Measurements from ENCODE around the gene DNM3.
A peak's percentile ranks its signal among the peaks of the same experiment; 100 is the strongest.

Gene DNM3

DNA sequence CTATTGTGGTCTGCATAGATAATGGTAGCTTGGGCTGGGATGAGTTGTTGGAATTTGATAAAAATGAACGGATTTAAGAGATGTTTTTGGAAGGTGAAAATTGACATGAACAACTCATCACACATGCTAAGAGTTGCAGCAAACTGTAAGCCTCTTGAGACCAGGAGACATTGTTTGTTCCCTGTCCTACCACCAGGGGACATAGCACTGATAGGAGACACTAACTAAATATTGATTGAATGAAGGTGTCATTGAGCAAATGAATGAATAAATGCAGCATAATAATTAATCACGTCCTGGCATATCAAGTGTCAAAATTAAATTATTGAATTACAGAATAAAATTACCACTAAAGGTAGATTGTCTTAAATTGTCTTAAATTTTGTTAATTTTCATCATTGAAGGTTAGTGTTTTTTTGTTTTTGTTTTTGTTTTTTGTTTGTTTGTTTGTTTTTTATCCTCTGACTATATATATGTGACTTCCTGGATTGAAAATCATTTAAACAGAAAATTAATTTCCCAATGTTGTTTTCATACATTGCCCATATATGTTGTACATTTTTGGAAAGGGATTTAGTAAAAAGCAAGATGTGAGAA, 293.9 kb downstream of the DNM3 start:
- Histone ChIP-seq H3K4me2 (ENCODE audit: low read length) (no peak overlapping the region), H3K9me3 (ENCODE audit: control insufficient read depth, insufficient read depth, low read length) (no peaks in the 10 kb centered on the region), H3K9me2 (replicated peaks; ENCODE audit: control insufficient read depth, low read length) (no peaks in the 10 kb centered on the region), H3F3A (ENCODE audit: control insufficient read depth, insufficient read depth) (no peaks in the 10 kb centered on the region), H3K4me1 (ENCODE audit: control insufficient read depth, low read length) (no peaks in the 10 kb centered on the region), H3K36me3 (ENCODE audit: control insufficient read depth, low read length) (no peaks in the 10 kb centered on the region), H3K27ac (ENCODE audit: low read depth, low read length) (no peak overlapping the region), H3K27me3 (ENCODE audit: control insufficient read depth, low read length) (no peaks in the 10 kb centered on the region), H3K4me3 (ENCODE audit: low read length) (no peak overlapping the region), H4K20me1 (ENCODE audit: control insufficient read depth, insufficient read depth, low read depth, low read length) (no peaks in the 10 kb centered on the region), H3K79me2 (ENCODE audit: control insufficient read depth, low read length) (no peaks in the 10 kb centered on the region)
- TF ChIP-seq, protein P1, sequence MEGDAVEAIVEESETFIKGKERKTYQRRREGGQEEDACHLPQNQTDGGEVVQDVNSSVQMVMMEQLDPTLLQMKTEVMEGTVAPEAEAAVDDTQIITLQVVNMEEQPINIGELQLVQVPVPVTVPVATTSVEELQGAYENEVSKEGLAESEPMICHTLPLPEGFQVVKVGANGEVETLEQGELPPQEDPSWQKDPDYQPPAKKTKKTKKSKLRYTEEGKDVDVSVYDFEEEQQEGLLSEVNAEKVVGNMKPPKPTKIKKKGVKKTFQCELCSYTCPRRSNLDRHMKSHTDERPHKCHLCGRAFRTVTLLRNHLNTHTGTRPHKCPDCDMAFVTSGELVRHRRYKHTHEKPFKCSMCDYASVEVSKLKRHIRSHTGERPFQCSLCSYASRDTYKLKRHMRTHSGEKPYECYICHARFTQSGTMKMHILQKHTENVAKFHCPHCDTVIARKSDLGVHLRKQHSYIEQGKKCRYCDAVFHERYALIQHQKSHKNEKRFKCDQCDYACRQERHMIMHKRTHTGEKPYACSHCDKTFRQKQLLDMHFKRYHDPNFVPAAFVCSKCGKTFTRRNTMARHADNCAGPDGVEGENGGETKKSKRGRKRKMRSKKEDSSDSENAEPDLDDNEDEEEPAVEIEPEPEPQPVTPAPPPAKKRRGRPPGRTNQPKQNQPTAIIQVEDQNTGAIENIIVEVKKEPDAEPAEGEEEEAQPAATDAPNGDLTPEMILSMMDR (IDR thresholded peaks at IDR 0.05; ENCODE audit: low read depth, low read length, poor library complexity, severe bottlenecking) = peak; percentile 62
- TF ChIP-seq EZH2phosphoT487 (IDR thresholded peaks at IDR 0.05; ENCODE audit: borderline replicate concordance, low read length) = no peak

DNA sequence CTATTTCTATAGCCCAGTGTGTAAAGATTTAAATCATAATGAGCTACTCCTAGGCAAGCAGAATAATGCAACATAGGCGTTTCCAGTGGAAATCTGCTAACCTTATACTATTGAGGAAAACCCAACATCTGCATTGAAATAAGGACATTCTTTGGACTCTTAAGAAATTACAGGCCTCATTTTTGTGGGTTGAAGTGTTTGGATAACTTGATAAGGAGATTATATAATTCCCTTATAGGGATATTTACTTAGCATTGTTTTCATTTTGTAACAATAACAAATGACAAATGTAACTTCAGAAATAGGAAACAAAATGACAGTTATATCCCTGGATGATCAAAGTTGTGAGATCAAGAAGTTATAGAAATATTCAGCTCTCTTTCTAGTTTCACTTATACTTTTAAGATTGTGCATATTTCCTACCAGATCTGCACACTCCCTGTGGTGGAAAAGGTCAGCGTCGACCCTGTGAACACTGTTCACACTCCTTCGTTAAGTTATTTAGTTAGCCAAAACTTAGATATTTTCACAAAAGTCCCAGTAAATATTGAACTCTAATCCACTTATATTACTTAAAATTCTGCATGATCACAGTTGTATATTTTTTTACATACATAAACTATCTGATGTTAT, 294.8 kb downstream of the DNM3 start:
- Histone ChIP-seq H3K4me1 (ENCODE audit: control insufficient read depth, low read length) (no peaks in the 10 kb centered on the region), H3K27me3 (ENCODE audit: control insufficient read depth, low read length) (no peaks in the 10 kb centered on the region), H3K9me3 (ENCODE audit: control insufficient read depth, insufficient read depth, low read length) (no peaks in the 10 kb centered on the region), H4K20me1 (ENCODE audit: control insufficient read depth, insufficient read depth, low read depth, low read length) (no peaks in the 10 kb centered on the region), H3F3A (ENCODE audit: control insufficient read depth, insufficient read depth) (no peaks in the 10 kb centered on the region), H3K36me3 (ENCODE audit: control insufficient read depth, low read length) (no peaks in the 10 kb centered on the region), H3K79me2 (ENCODE audit: control insufficient read depth, low read length) (no peaks in the 10 kb centered on the region), H3K9me2 (replicated peaks; ENCODE audit: control insufficient read depth, low read length) (no peaks in the 10 kb centered on the region), H3K4me2 (ENCODE audit: low read length) (no peak overlapping the region), H3K27ac (ENCODE audit: low read depth, low read length) (no peak overlapping the region), H3K4me3 (ENCODE audit: low read length) (no peak overlapping the region)
- TF ChIP-seq, protein P1 (IDR thresholded peaks at IDR 0.05; ENCODE audit: low read depth, low read length, poor library complexity, severe bottlenecking) = no peak
- TF ChIP-seq EZH2phosphoT487 (IDR thresholded peaks at IDR 0.05; ENCODE audit: borderline replicate concordance, low read length) = no peak

DNA sequence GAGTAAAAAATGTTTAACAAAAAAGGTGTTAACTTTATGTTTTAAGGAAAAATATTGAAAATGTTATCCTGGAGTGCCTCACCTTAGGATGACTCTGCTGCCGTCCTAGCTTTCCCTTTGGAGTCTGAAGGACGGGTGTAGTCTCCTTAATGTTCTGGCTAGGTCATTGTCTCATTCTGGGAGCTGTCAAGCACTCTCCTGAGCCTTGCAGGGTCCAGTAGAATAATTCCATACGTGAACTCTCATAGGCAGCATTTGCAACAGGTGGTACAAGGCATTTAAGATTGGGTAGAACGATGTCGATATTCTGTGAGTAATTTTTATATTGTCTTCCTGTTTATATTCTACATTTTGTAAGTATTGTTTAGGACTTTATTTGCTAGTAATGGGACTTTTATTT, 295.6 kb downstream of the DNM3 start:
- Histone ChIP-seq H3K4me1 (ENCODE audit: control insufficient read depth, low read length) (no peaks in the 10 kb centered on the region), H3K4me3 (ENCODE audit: low read length) (no peak overlapping the region), H3F3A (ENCODE audit: control insufficient read depth, insufficient read depth) (no peaks in the 10 kb centered on the region), H3K9me3 (ENCODE audit: control insufficient read depth, insufficient read depth, low read length) (no peaks in the 10 kb centered on the region), H3K9me2 (replicated peaks; ENCODE audit: control insufficient read depth, low read length) (no peaks in the 10 kb centered on the region), H4K20me1 (ENCODE audit: control insufficient read depth, insufficient read depth, low read depth, low read length) (no peaks in the 10 kb centered on the region), H3K79me2 (ENCODE audit: control insufficient read depth, low read length) (no peaks in the 10 kb centered on the region), H3K27me3 (ENCODE audit: control insufficient read depth, low read length) (no peaks in the 10 kb centered on the region), H3K27ac (ENCODE audit: low read depth, low read length) (no peak overlapping the region), H3K36me3 (ENCODE audit: control insufficient read depth, low read length) (no peaks in the 10 kb centered on the region), H3K4me2 (ENCODE audit: low read length) (no peak overlapping the region)
- TF ChIP-seq, protein P1 (IDR thresholded peaks at IDR 0.05; ENCODE audit: low read depth, low read length, poor library complexity, severe bottlenecking) = no peak
- TF ChIP-seq EZH2phosphoT487 (IDR thresholded peaks at IDR 0.05; ENCODE audit: borderline replicate concordance, low read length) = no peak

All from DOHH2 (cell line).